ENCODE data around the gene TLX1.

TLX1 gene

DNA sequence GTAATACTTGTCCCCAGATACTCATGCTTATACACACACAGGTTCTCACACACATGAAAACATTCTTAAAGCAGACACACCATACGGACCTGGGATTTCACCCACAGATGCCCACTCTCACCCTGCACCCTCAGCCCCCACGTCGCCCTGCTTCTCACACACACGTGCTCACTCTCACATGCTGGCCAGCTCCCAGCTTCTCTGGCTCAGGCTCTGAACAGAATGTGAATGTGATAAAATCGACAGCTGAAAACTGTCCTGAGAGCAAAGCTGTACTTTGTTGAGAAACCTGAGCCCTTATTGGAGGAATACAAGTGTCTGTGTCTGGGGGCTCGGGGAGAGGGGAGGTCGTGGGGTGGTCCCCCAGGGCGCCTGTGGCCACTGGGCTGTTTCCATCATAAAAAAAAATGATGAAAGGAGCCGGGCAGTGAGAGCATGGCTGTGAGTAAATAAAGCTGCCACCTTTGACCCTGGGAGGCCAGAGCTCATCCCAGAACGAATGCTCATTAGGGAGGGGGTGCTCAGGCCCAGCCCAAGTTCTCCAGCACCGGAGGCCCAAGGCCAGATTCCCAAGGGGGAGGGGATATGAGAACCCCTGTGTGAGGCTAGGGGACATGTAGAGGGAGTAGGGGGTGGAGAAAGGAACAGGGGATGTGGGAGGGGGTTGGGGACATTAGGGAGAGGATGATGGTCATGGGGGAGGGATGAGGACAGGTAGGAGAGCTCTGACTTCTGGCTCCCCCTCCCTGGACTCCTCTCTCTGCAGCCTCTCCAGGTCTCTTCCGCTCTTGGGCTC, 18.1 kb upstream of the TLX1 start:
- DNase-seq = no peak

DNA sequence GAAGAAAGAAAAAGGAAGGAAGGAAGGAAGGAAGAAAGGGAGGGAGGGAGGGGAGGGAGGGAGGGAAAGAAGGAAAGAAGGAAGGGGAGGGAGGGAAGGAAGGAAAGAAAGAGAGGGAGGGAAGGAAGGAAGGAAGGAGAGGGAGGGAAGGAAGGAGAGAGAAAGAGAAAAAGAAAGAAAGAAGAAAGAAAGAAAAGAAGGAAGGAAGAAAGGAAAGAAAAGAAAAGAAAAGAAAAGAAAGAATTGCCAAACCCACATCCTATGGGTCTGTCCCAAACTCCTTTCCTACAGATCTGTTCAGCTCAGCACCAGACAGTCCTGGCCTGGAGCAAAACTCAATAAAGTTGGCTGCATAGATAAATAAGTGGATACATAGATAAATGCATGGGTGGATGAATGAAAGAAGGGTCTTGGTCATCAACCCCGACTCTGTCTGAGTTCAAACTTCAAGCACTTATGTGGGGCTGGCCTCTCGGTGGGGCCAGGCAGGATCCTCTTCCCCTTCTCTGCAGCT, 17.2 kb upstream of the TLX1 start:
- DNase-seq = no peak

DNA sequence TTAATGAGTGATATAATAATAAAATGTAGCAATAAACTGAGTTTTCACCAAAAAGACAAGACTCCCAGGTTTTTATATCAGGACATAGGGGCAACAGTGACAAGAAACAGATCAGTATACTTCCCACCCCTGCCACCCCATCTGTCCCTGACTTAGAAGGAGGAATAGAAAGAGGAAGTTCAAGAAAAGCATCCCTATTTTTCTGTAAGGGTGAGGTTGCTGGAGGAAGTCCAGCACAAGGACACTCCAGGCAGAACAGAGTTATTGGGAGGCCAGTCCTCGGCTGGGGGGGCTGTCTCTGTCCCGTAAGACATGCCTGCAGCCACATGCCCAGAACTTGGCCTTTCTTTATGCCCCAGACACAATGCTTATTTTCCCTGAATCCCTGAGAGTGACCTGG, 16.5 kb upstream of the TLX1 start:
- DNase-seq = no peak

DNA sequence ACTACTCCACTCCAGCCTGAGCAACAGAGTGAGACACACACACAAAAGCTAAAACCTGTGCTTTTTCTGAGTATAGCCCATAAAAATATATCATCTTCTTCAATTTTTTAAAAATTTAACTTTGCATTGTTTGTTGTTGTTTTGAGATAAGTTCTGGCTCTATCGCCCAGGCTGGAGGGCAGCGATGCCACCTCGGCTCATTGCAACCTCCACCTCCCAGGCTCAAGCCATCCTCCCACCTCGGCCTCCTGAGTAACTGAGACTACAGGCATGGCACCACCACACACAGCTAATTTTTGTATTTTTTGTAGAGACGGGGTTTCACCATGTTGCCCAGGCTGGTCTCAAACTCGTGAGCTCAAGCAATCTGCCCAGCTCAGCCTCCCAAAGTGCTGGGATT, 14.3 kb upstream of the TLX1 start:
- no peak for DNase-seq

DNA sequence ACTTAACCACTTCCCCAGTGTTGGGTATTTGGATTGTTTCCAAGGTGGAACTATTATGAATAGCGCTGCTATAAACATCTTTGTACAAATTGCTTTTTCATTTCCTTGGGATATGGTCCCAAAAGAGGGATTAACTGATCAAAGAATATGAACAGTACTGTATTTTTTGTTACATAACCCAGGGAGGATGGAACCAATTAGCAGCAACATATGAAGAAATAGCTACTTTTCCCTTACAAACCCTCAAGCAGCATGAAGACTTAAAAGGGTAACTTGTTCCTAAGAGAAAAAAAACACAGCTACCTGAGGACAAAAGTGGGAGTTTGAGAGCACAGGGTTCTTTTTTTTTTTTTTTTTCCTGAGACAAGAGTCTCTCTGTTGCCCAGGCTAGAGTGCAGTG, 13.1 kb upstream of the TLX1 start:
- no peak for DNase-seq

DNA sequence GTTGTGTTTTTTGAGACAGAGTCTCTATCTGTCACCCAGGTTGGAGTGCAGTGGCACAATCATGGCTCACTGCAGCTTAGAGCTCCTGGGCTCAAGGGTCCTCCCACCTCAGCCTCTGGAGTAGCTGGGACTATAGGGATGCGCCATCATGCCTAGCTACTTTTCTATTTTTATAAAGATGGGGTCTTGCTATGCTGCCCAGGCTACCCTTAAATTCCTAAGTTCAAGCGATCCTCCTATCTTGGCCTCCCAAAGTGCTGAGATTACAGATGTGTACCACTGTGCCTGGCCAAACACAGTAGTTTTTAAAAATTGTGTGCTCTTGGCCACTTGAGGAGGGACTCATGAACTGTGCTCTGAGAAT, 10.6 kb upstream of the TLX1 start:
- DNase-seq = no peak

DNA sequence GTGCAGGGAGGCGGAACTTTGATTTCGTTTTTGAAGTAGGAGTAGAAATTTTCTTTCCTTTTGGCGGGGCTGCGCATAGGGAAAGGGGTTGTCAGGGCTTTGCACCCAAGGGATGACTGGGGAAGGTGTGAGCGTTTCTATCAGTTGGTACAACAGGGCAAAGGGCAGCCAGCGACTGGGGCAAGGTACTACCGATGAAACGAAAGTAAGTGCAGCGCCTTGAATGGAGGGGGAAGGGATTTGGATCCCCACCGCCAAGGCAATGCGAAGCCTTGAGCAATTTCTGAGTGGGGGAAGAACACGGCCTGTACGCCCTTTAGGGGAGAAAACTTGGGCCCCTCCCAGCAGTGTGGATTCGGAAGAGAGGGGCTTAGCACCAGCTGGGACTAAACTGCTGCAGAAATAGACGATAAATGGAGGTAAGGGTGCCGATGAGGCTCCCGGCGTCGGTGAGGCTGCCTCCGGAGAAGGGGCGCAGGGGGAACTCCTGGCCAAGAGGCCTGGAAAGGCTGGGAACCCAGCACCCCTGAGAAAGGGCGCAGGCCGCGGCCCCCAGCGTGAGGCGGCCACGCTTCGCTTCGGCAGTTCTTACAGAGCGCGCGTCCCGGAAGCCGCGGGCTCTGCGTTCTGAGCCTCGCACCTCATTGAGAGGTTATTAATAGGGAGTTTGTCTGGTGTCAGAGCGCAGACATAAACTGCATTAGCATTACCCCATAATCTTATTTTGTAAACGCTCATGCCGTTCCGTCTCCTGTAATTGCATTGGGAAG, 10.0 kb upstream of the TLX1 start:
- DNase-seq = no peak

DNA sequence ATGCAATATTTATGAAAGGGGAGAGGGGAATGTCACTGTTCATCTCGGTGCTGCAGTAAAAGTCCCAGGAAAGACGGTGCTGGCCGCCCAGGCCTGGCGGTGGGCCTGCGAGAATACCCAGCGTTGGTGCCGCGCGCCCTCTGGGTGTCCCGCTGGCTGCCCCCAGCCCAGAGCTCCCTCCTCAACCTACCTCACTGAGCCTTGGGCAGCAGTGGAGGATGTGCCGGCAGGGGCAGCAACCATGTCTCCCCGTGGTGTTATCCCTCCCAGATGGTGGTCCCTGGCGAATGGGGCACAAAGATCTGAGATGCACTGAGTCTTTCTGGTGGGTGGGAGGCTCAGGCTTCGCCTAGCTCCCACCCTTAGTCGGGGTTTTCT, 9.5 kb upstream of the TLX1 start:
- no peak for DNase-seq

DNA sequence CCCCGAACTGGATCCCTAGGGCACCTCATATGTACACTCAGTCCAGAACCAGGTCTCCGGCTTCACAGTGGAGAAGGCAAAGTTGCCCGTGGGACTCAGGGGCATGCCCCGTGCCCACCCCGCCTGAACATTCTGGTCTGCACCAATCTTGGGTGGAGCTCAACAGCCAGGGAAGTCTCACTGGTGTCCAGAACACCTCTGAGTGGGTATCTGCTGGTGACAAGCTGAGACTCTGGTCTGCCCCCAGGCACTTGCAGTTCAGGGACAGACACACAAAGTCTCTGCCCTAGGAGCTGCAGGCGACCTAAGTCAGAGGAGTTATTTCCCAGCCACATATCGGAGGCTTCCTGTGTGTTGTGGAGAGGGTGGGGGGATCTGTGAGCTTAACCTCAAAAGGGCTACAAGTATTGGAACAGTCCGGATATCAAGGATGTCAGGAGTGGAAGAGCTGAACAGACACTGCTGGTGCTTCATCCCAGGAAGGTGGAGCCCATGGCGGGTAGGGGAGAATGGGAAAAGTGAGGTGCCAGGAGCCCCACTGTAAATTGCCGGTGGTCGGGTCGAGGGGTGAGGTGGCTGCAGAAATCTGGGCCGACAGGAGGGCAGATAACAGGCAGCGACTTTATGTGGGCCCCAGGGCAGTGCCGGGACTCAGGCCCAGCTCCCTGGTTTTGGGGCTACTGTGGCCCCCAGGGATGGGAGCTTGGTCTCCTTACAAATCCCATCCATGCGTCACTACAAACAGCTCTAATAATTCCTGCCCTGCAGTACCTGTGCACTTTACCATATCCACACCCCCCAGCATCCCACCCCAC, 8.6 kb upstream of the TLX1 start:
- no peak for DNase-seq

DNA sequence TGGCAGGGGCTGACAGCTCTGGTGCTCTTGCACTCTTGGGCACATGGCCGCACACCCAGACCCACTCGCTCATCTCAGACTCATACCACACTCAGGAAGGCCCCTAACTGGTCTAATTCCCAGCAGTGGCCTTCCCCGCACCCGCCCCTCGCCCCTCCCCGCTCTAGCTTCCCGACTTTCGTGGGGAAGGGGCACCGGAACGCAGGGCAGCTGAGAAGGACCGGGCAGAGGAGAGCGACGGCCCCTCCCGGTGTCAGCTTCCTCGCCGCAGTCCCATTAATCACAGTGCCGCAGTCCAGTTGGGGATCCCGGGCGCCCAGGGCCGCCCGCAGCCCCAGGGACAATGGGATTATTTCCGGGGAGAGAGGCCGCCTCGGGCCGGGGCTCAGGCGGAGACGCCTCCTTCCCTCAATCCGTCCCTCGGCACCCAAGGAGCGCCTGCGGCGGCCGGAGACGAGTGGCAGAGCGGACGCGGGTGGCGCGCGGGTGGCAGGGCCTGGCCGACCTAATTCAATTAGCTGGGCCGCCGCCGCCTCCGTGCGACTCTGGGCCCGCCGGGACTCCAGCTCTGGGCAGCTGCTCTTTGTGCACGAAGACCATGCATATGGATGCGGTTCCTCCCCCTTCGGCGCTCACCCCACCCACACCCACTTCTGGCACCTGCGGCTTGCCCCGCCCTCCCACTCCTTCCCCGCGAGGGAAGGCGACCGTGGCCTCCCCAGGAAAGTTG, 7.8 kb upstream of the TLX1 start:
- DNase-seq = no peak

DNA sequence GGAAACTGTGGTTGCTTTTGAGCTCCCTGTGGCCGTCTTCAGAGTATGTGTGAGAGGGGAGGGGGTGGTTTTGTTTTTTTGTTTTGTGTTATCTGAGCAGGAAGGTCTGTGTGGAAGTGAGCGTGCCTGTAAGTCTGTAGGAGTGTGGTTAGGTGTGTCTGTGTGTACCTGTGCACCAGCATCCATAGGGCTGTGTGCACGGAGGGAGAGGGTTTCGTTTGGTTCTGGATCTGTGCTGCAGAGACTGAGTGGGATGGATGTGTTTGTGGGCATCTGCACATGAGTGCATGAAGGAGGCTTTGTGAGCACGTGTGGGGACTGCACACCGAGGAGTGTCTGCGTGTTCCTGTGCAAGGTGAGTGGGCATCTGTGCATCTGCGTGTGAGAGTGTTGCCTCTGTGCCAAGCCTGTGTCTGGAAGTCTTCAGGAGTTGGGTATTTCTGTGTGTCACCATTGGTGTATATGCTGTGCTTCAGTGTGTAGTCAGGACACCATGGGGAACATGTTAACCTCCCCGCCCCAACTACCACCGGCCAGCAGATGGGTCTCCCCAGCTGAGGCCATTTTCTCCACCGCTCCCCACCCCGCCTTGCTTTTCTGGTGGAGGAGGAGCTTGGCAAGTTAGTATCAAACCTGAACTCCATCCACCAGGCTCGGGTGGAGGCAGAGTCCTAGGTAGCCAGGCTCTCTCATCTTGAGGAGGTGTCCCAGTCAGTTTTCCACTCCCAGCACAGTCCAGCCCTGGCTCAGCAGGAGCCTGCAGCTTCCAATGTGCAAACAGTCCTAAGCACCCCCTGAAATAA, 7.1 kb upstream of the TLX1 start:
- DNase-seq = no peak

DNA sequence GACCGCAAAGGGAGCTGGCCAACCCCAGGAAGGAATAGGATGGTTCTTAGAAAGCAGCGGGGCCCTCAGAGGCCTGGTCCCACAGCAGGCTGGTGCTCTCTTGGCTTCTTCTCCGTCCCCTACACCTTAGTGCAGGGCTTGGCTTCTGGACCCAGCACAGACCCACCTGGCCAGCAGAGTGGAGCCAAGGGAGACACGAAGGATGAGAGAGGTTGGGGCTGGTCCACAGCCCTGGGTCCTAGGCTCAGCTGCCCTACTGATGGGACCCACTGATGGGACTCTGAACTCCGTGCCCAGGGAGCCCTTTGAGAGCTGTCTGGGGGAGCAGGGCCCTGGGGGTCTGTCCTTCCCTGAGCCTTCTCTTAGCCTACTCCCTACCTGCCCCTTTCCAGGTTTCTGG, 6.2 kb upstream of the TLX1 start:
- no peak for DNase-seq

DNA sequence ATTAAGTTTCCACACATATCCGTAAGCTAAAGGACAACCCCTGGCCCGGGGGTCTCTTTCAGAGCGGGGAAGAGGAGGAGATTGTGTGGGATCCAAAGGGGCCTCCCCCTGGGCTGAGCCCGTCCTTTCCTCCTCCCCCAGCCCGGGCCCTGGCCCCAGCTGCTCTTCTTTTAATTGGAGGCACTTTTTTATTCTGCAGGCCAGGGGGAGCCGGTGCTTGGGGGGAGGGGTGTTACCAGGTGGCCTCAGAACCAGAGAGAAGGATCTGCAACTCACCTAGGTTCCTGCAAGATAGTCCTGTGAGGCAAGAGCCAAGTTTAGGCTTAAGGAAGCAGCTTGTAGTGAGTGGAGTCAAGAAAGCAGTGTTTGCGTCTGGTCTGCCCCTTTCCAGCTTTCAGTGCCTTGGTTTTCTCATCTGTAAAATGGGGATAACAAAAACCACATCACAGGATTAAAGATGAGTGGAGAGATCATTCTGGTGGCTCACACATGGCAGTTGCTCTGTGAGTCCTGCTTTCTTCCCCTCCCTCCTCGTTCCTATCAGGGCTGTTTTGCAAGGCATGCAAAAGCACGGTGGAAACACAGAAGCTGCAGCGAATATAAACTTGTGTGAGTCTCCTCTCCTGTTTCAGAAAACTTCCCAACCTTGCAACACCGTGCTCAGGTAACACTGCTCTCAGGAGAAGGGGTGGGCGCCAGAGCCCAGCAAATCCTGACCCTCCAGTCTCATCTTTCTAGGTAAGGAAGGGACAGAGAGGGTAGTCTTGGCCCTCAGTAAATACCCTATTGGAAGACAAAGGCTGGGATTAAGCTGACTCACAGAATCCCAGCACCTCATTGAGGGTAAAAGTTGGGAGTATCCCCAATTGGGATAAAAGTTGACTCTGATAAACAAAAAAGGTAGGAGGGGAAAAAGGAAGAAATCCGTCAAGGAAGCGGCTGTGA, 4.1 kb upstream of the TLX1 start:
- no peak for DNase-seq

DNA sequence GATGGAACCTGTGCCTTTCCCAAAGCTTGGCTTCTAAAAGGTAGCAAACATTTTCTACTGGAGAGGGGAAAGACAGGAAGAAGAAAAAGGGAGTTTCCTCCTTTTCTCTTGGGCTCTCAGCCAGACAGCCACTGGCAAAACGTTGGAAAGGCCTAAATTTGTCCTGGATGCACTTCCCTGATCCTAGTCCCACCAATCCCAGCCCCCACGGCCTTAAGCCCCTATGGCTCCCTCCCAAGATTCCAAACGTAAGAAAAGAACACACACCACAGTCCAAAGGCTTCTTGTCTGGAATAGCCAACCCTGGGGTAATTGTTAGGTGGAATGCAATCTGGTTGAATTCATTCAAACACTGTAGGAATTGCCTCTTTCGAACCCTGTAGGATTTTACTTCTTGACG, 959 bp upstream of the TLX1 start:
- DNase-seq = no peak

DNA sequence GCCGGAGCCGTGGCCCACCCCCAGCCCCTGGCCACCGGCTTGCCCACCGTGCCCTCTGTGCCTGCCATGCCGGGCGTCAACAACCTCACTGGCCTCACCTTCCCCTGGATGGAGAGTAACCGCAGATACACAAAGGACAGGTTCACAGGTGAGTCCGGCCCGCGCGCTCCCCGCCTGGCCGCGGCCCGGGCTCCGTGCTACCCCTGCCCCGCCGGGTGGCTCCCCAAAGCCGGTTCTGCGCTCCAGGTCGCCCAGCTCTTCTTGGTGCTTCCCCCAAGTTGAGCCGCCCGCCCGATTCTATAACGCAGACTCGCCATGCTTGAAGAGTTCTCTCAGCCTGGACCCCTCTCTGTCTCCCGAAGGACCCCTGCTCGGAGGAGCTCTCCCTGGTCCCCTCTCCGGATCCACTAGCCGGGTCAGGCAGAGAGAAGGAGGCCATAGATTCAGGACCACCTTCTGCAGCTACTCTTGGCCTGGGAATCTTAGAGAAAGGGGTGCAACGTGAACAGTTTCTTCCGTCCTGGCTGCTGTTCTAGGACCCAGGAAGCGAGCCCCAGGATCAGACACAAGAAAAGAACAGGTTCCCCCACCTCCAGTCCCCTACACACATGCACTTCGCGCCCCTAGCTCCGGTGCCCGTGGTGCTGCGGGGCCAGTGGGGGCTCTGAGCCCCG, 999 bp downstream of the TLX1 start:
- no peak for DNase-seq

DNA sequence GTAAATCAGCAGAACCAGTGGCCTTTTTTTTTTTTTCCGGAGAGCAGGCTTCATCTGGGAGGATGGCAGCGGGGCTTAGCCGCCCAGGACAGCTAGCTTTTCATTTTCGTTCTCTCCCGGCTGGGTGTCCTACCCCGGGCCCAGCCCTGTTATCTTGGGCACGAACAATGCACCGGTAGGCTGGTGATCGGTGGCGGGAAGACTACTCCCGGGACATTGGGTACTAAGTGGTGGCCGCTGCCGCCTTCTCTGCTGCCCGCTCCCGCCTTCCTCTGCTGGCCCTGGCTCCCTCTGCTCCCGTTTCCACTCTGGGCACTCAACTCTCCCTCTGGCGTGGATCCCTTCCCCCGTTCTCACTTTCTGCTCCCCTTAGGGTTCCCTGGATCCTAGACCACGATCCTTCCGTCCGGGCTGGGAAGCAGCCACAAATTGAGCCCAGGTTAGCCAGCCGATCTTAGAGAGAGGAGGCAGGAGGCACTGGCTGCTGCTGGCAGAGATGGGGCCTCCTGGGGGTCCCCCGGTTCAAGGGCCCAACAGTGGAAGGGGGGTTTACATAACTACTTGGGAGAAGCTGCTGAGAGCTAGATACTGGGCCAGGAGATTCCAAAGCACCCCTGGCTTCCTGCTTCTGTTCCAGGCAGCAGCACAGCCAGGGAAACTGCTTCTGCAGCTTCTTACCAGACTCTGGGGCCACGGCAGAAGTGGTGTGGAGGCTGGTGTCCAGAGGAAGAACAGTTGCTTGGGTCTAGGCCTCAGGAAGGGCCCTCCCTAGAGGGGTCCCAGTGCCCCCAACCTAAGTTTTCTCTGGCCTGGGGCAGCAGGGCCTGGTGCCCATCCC, 1.8 kb downstream of the TLX1 start:
- no peak for DNase-seq

DNA sequence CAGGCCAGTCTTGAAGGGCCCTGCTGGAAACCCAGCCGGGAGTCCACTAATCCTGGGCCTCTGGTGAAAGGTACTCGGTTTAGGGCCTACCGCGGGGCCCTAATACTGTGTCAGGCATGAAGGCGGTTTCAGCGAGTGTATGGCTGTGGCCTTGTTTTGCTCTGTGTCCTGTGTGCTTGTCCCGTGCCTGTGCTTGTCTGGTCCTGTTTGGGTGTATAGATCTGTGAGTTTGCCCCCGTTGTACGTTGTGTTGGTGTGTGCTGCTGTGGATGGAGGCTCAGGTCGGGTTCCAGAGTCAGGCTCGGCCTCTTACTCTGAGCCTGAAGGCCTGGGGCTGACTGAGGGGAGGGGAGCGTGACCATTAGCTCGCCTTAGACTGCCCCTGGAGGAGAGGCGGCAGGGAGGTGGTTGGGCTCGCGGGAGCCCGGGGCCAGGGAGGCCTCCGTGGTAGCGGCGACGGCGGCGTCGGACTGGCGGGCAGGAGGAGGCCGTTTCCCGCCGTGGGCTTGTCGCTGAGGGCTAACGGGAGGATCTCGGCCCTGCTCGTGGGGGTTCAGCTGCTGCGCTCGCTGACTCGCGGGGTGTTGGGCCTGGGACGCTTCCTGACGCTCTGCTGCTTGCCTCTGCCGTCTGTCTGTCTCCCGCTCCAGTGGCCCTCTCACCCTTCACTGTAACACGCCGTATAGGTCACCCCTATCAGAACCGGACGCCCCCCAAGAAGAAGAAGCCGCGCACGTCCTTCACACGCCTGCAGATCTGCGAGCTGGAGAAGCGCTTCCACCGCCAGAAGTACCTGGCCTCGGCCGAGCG, 2.6 kb downstream of the TLX1 start:
- no peak for DNase-seq
